ENCODE results near the gene GRIK3. TPM values are rescaled to one million over a fixed set of nuclear protein-coding genes. Genes with fewer than 3 reads are reported as not detected.

GRIK3 gene
- total RNA-seq, 1 experiment from 2014 or later: 5.5 TPM

DNA sequence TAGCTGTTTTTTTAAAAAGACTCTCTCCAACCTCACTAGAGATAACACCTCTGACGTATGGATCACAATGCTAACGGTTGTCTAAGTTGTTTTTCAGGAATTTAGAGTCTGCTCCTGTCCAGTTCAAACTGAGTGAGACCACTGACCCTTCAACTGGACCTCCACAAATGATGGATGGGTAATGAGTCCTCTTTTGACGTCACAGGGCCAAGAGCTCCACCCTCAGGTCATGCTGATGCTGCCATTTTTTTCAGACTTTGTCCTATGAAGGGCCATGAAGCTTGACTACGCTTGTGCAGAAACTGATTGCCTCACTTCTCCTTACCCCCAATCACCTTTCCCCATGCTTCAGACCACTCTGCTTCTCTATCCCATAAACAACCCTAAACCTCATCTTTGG, 16.6 kb downstream of the GRIK3 start:
- H3K27ac Mint-ChIP-seq: no peak overlapping the region
- DNase-seq (ENCODE audit: low spot score) (no peak), ATAC-seq (peak; percentile 44; the same call in 1 of the 2 replicates)
- H3K36me3 Mint-ChIP-seq: no peaks in the 10 kb centered on the region
- POLR2A ChIA-PET: no interaction called here
- CTCF ChIA-PET: interaction anchor here (0.6 to 2.0 kb wide), 17 partner anchors 12 to 501 kb away, joined by 3 to 9 read pairs (median 4); no protein-coding TSS in a partner anchor
- H3K27me3 Mint-ChIP-seq (ENCODE audit: low read depth): 0 out of 2 replicates have a peak, but pooled peaks cover 4% of the 10 kb centered on the region
- no peak for TF ChIP-seq FOXK1 (CRISPR knock-in tag; IDR thresholded peaks at IDR 0.05)
- TF ChIP-seq, protein P1, sequence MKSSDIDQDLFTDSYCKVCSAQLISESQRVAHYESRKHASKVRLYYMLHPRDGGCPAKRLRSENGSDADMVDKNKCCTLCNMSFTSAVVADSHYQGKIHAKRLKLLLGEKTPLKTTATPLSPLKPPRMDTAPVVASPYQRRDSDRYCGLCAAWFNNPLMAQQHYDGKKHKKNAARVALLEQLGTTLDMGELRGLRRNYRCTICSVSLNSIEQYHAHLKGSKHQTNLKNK (CRISPR knock-in tag; IDR thresholded peaks at IDR 0.05): no peak
- no peak for TF ChIP-seq ZNF423 (CRISPR knock-in tag; IDR thresholded peaks at IDR 0.05)
- TF ChIP-seq ZNF232 (CRISPR knock-in tag; IDR thresholded peaks at IDR 0.05): no peak
- TF ChIP-seq TP53 (CRISPR knock-in tag; IDR thresholded peaks at IDR 0.05): no peak
- TF ChIP-seq, protein P2, sequence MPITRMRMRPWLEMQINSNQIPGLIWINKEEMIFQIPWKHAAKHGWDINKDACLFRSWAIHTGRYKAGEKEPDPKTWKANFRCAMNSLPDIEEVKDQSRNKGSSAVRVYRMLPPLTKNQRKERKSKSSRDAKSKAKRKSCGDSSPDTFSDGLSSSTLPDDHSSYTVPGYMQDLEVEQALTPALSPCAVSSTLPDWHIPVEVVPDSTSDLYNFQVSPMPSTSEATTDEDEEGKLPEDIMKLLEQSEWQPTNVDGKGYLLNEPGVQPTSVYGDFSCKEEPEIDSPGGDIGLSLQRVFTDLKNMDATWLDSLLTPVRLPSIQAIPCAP (CRISPR knock-in tag; IDR thresholded peaks at IDR 0.05): no peak
- TF ChIP-seq, protein P3, sequence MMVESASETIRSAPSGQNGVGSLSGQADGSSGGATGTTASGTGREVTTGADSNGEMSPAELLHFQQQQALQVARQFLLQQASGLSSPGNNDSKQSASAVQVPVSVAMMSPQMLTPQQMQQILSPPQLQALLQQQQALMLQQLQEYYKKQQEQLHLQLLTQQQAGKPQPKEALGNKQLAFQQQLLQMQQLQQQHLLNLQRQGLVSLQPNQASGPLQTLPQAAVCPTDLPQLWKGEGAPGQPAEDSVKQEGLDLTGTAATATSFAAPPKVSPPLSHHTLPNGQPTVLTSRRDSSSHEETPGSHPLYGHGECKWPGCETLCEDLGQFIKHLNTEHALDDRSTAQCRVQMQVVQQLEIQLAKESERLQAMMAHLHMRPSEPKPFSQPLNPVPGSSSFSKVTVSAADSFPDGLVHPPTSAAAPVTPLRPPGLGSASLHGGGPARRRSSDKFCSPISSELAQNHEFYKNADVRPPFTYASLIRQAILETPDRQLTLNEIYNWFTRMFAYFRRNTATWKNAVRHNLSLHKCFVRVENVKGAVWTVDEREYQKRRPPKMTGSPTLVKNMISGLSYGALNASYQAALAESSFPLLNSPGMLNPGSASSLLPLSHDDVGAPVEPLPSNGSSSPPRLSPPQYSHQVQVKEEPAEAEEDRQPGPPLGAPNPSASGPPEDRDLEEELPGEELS (CRISPR knock-in tag; IDR thresholded peaks at IDR 0.05): no peak
- TF ChIP-seq, protein P4, sequence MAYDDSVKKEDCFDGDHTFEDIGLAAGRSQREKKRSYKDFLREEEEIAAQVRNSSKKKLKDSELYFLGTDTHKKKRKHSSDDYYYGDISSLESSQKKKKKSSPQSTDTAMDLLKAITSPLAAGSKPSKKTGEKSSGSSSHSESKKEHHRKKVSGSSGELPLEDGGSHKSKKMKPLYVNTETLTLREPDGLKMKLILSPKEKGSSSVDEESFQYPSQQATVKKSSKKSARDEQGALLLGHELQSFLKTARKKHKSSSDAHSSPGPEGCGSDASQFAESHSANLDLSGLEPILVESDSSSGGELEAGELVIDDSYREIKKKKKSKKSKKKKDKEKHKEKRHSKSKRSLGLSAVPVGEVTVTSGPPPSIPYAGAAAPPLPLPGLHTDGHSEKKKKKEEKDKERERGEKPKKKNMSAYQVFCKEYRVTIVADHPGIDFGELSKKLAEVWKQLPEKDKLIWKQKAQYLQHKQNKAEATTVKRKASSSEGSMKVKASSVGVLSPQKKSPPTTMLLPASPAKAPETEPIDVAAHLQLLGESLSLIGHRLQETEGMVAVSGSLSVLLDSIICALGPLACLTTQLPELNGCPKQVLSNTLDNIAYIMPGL (CRISPR knock-in tag; IDR thresholded peaks at IDR 0.05): no peak
- no peak for TF ChIP-seq NR3C1 (CRISPR knock-in tag; conservative IDR thresholded peaks at IDR 0.05; ENCODE audit: low read depth)
- no peak for TF ChIP-seq ATF1 (CRISPR knock-in tag; IDR thresholded peaks at IDR 0.05)
- TF ChIP-seq GRHL2 (CRISPR knock-in tag; IDR thresholded peaks at IDR 0.05; ENCODE audit: insufficient replicate concordance, severe bottlenecking): no peak
- TF ChIP-seq EMX1 (CRISPR knock-in tag; IDR thresholded peaks at IDR 0.05): no peak
- no peak for TF ChIP-seq NR1H2 (CRISPR knock-in tag; IDR thresholded peaks at IDR 0.05)
- TF ChIP-seq, protein P5, sequence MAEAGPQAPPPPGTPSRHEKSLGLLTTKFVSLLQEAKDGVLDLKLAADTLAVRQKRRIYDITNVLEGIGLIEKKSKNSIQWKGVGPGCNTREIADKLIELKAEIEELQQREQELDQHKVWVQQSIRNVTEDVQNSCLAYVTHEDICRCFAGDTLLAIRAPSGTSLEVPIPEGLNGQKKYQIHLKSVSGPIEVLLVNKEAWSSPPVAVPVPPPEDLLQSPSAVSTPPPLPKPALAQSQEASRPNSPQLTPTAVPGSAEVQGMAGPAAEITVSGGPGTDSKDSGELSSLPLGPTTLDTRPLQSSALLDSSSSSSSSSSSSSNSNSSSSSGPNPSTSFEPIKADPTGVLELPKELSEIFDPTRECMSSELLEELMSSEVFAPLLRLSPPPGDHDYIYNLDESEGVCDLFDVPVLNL (CRISPR knock-in tag; IDR thresholded peaks at IDR 0.05; ENCODE audit: borderline replicate concordance, low read depth): no peak
- no peak for TF ChIP-seq SMAD3 (CRISPR knock-in tag; IDR thresholded peaks at IDR 0.05; ENCODE audit: borderline replicate concordance)
- peaks cover 9% of the 10 kb centered on the region for H3K4me1 Mint-ChIP-seq
- H3K9me3 Mint-ChIP-seq: peaks cover 9% of the 10 kb centered on the region; the same call in 1 of the 2 replicates
- H3K4me3 Mint-ChIP-seq: no peak overlapping the region

DNA sequence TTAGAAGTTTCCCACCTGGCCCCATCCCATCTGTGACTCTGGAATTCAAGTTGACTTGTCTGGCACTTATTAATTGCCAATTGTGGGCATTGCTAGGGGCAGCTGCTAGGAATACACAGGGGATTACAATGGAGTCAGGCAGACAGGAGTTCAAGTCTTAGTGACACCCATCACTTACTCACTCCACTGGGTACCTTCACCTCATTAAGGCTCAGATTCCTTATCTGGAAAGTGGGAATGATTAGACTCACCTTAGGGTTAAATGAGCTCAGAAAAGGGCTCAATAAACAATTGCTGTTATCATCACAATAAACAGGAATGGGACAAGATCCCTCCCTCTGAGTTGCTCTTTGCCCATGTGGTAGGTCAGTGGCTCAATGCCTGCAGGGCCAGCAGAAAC, 18.2 kb downstream of the GRIK3 start:
- DNase-seq (ENCODE audit: low spot score) (no peak), ATAC-seq (no peak)
- Mint-ChIP-seq H3K9me3 (peaks cover 9% of the 10 kb centered on the region; the same call in 1 of the 2 replicates), H3K4me1 (peaks cover 9% of the 10 kb centered on the region), H3K36me3 (no peaks in the 10 kb centered on the region), H3K27ac (no peak overlapping the region), H3K4me3 (no peak overlapping the region), H3K27me3 (ENCODE audit: low read depth) (0 out of 2 replicates have a peak, but pooled peaks cover 4% of the 10 kb centered on the region)
- CTCF ChIA-PET: no interaction called here
- POLR2A ChIA-PET: no interaction called here
- TF ChIP-seq, protein P4 (CRISPR knock-in tag; IDR thresholded peaks at IDR 0.05): no peak
- TF ChIP-seq, protein P6, sequence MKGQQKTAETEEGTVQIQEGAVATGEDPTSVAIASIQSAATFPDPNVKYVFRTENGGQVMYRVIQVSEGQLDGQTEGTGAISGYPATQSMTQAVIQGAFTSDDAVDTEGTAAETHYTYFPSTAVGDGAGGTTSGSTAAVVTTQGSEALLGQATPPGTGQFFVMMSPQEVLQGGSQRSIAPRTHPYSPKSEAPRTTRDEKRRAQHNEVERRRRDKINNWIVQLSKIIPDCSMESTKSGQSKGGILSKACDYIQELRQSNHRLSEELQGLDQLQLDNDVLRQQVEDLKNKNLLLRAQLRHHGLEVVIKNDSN (CRISPR knock-in tag; IDR thresholded peaks at IDR 0.05): no peak
- TF ChIP-seq GRHL2 (CRISPR knock-in tag; IDR thresholded peaks at IDR 0.05; ENCODE audit: insufficient replicate concordance, severe bottlenecking): no peak
- no peak for TF ChIP-seq SOX15 (CRISPR knock-in tag; IDR thresholded peaks at IDR 0.05)
- no peak for TF ChIP-seq GTF2I (CRISPR knock-in tag; conservative IDR thresholded peaks at IDR 0.05)
- TF ChIP-seq, protein P7, sequence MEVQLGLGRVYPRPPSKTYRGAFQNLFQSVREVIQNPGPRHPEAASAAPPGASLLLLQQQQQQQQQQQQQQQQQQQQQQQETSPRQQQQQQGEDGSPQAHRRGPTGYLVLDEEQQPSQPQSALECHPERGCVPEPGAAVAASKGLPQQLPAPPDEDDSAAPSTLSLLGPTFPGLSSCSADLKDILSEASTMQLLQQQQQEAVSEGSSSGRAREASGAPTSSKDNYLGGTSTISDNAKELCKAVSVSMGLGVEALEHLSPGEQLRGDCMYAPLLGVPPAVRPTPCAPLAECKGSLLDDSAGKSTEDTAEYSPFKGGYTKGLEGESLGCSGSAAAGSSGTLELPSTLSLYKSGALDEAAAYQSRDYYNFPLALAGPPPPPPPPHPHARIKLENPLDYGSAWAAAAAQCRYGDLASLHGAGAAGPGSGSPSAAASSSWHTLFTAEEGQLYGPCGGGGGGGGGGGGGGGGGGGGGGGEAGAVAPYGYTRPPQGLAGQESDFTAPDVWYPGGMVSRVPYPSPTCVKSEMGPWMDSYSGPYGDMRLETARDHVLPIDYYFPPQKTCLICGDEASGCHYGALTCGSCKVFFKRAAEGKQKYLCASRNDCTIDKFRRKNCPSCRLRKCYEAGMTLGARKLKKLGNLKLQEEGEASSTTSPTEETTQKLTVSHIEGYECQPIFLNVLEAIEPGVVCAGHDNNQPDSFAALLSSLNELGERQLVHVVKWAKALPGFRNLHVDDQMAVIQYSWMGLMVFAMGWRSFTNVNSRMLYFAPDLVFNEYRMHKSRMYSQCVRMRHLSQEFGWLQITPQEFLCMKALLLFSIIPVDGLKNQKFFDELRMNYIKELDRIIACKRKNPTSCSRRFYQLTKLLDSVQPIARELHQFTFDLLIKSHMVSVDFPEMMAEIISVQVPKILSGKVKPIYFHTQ (CRISPR knock-in tag; IDR thresholded peaks at IDR 0.05): no peak
- TF ChIP-seq NR1H2 (CRISPR knock-in tag; IDR thresholded peaks at IDR 0.05): no peak
- no peak for TF ChIP-seq FOXP1 (CRISPR knock-in tag; IDR thresholded peaks at IDR 0.05; ENCODE audit: borderline replicate concordance)
- TF ChIP-seq RORB (CRISPR knock-in tag; IDR thresholded peaks at IDR 0.05): no peak
- no peak for TF ChIP-seq KAT7 (CRISPR knock-in tag; IDR thresholded peaks at IDR 0.05; ENCODE audit: borderline replicate concordance)
- no peak for TF ChIP-seq ZNF121 (CRISPR knock-in tag; IDR thresholded peaks at IDR 0.05)
- TF ChIP-seq CREM (CRISPR knock-in tag; IDR thresholded peaks at IDR 0.05): no peak

Measured in WTC11 (cell line).